IMR-90 (cell line): ENCODE results near the gene NUDT8. TPM values are rescaled to one million over a fixed set of nuclear protein-coding genes. Genes with fewer than 3 reads are reported as not detected.
A peak's percentile ranks its signal among the peaks of the same experiment; 100 is the strongest.

Experiments used
- ATAC-seq: fragments of 200-7000 bp; cut with Tn5 transposase; 2 replicates; pipeline ENCODE4 v1.9.1; 2020; ENCODE audit warnings: low read depth, mild to moderate bottlenecking, moderate library complexity
- BruUV-seq: library from RNA; stranded (reverse); fragments of 400-500 nt; replicated peaks from 2 replicates; lab custom pipeline; 2021; lab: Mats Ljungman, UMichigan
- CTCF ChIA-PET: fragments of 300-600 bp; formaldehyde crosslinking; extraction: SDS; loops from one replicate; lab custom pipeline; 2021; ENCODE audit warnings: antibody characterized with exemption; lab: Yijun Ruan, JAX
- POLR2A ChIA-PET: fragments of 300-600 bp; sonication (Branson Sonifier 250); formaldehyde crosslinking; loops from one replicate; lab custom pipeline; 2022; ENCODE audit warnings: antibody characterized with exemption; ENCODE audit not compliant: unreplicated experiment; lab: Charles Lee
- DNase-seq: peaks from one replicate; pipeline ENCODE4 v3.0.0; 2013
- H2AFZ ChIP-seq: replicated peaks from 2 replicates; pipeline ENCODE3; 2013; ENCODE audit warnings: low read length, mild to moderate bottlenecking; ENCODE audit not compliant: poor library complexity
- H2AK5ac ChIP-seq: 2 replicates; pipeline ENCODE4 v1.6.1; 2013; ENCODE audit warnings: low read depth, low read length, inconsistent platforms
- H2AK9ac ChIP-seq: replicated peaks from 2 replicates; pipeline ENCODE3; 2013; ENCODE audit warnings: mild to moderate bottlenecking, low read depth, low read length, moderate library complexity; ENCODE audit not compliant: poor library complexity
- H2BK120ac ChIP-seq: 2 replicates; pipeline ENCODE4 v1.6.1; 2013; ENCODE audit warnings: low read depth, low read length, inconsistent platforms
- H2BK15ac ChIP-seq: 3 replicates; pipeline ENCODE4 v1.6.1; 2013; ENCODE audit warnings: low read depth, low read length, inconsistent platforms
- H2BK20ac ChIP-seq: 2 replicates; pipeline ENCODE4 v1.6.1; 2013; ENCODE audit warnings: low read depth, mild to moderate bottlenecking, inconsistent platforms, low read length, moderate library complexity
- H2BK5ac ChIP-seq: 2 replicates; pipeline ENCODE4 v1.6.1; 2013; ENCODE audit warnings: mild to moderate bottlenecking, low read depth, low read length, inconsistent platforms; ENCODE audit not compliant: poor library complexity, severe bottlenecking
- H3K14ac ChIP-seq: replicated peaks from 2 replicates; pipeline ENCODE4 v1.6.1; 2013; ENCODE audit warnings: low read depth, low read length, inconsistent platforms
- H3K18ac ChIP-seq: 2 replicates; pipeline ENCODE4 v1.6.1; 2013; ENCODE audit warnings: low read depth, low read length, control low read depth
- H3K23ac ChIP-seq: 2 replicates; pipeline ENCODE4 v1.6.1; 2013; ENCODE audit warnings: low read depth, low read length, inconsistent platforms
- H3K27ac ChIP-seq: 2 replicates; pipeline ENCODE4 v1.5.1; 2013; ENCODE audit warnings: mild to moderate bottlenecking, control low read depth, low read length; ENCODE audit not compliant: insufficient read depth
- H3K27me3 ChIP-seq: 2 replicates; pipeline ENCODE4 v1.6.1; 2013; ENCODE audit warnings: low read length; ENCODE audit not compliant: control insufficient read depth, insufficient read depth
- H3K36me3 ChIP-seq: 2 replicates; pipeline ENCODE4 v1.6.1; 2013; ENCODE audit warnings: low read length, mixed read lengths; ENCODE audit not compliant: control insufficient read depth, insufficient read depth
- H3K4ac ChIP-seq: 2 replicates; pipeline ENCODE4 v1.6.1; 2013; ENCODE audit warnings: low read depth, low read length, inconsistent platforms
- H3K4me1 ChIP-seq: 2 replicates; pipeline ENCODE4 v1.6.1; 2013; ENCODE audit warnings: low read length, mixed read lengths; ENCODE audit not compliant: control insufficient read depth, insufficient read depth
- H3K4me2 ChIP-seq: 2 replicates; pipeline ENCODE4 v1.6.1; 2013; ENCODE audit warnings: low read depth, mild to moderate bottlenecking, control low read depth, low read length, moderate library complexity
- H3K4me3 ChIP-seq: 2 replicates; pipeline ENCODE4 v1.5.1; 2013; ENCODE audit warnings: low read depth, mild to moderate bottlenecking, control low read depth, low read length, moderate library complexity; ENCODE audit not compliant: insufficient read depth
- H3K56ac ChIP-seq: 2 replicates; pipeline ENCODE4 v1.6.1; 2013; ENCODE audit warnings: low read length, inconsistent platforms; ENCODE audit not compliant: insufficient read depth; ENCODE audit errors: extremely low read depth
- H3K79me1 ChIP-seq, 2 experiments: 2 replicates each; pipeline ENCODE4 v1.6.1; 2013; ENCODE audit warnings: low read length in 2 of 2, inconsistent platforms in 1 of 2, low read depth in 1 of 2
- H3K9ac ChIP-seq: 2 replicates; pipeline ENCODE4 v1.6.1; 2013; ENCODE audit warnings: low read depth, low read length, control low read depth
- H3K9me1 ChIP-seq: 2 replicates; pipeline ENCODE4 v1.6.1; 2013; ENCODE audit warnings: low read length, inconsistent platforms; ENCODE audit not compliant: insufficient read depth
- H3K9me3 ChIP-seq: 2 replicates; pipeline ENCODE4 v1.6.1; 2013; ENCODE audit warnings: low read length; ENCODE audit not compliant: control insufficient read depth, insufficient read depth
- H4K20me1 ChIP-seq: 2 replicates; pipeline ENCODE4 v1.6.1; 2013; ENCODE audit warnings: low read length, inconsistent platforms; ENCODE audit not compliant: insufficient read depth
- H4K5ac ChIP-seq: 2 replicates; pipeline ENCODE4 v1.6.1; 2013; ENCODE audit warnings: mild to moderate bottlenecking, low read depth, low read length, control low read depth
- H4K8ac ChIP-seq, 2 experiments: 2 replicates each; pipeline ENCODE4 v1.6.1; 2013; ENCODE audit warnings: low read depth in 2 of 2, low read length in 2 of 2, control low read depth in 1 of 2, inconsistent platforms in 1 of 2
- H4K91ac ChIP-seq: 2 replicates; pipeline ENCODE4 v1.6.1; 2013; ENCODE audit warnings: low read depth, low read length, inconsistent platforms; ENCODE audit not compliant: insufficient read depth
- BHLHE40 ChIP-seq: fragments of 150-350 bp; IDR thresholded peaks from 2 replicates; pipeline ENCODE4 v1.6.1; 2016; ENCODE audit warnings: mild to moderate bottlenecking, low read depth, low read length
- FOS ChIP-seq: fragments of 150-350 bp; IDR thresholded peaks from 2 replicates; pipeline ENCODE4 v1.6.1; 2016; ENCODE audit warnings: low read depth, low read length
- MAFK ChIP-seq: IDR thresholded peaks from 2 replicates; pipeline ENCODE4 v1.6.1; 2012; ENCODE audit warnings: low read depth, low read length, improper control_type of control experiment
- POLR2A ChIP-seq: IDR thresholded peaks from 2 replicates; pipeline ENCODE4 v1.6.1; 2012; ENCODE audit warnings: mild to moderate bottlenecking, low read depth, low read length
- RAD21 ChIP-seq: IDR thresholded peaks from 2 replicates; pipeline ENCODE4 v1.6.1; 2012; ENCODE audit warnings: low read length, improper control_type of control experiment
- RCOR1 ChIP-seq: IDR thresholded peaks from 2 replicates; pipeline ENCODE4 v1.6.1; 2012; ENCODE audit warnings: mild to moderate bottlenecking, low read length, improper control_type of control experiment; ENCODE audit not compliant: insufficient replicate concordance
- RFX5 ChIP-seq: IDR thresholded peaks from 2 replicates; pipeline ENCODE4 v1.8.0; 2012; ENCODE audit warnings: low read depth, mild to moderate bottlenecking, low read length, moderate library complexity
- SMC3 ChIP-seq: fragments of 150-350 bp; IDR thresholded peaks from 2 replicates; pipeline ENCODE4 v1.6.1; 2016; ENCODE audit warnings: low read depth, mild to moderate bottlenecking, antibody characterized with exemption, low read length, moderate library complexity
- WGBS, 2 experiments: methylation state at CpG; one replicate each; pipeline versions ENCODE4 v1.1.5 to v1.1.7; 2013; ENCODE audit warnings: missing lambda C conversion rate in 2 of 2; ENCODE audit not compliant: insufficient read length in 1 of 2; ENCODE audit errors: extremely low coverage in 2 of 2; 5-methylcytosine and 5-hydroxymethylcytosine counted together
- dilution Hi-C: fragments of 300-500 bp; cut with HindIII; formaldehyde crosslinking; loops from one replicate; pipeline ENCODE4 v1.14.3; 2018; ENCODE audit warnings: low sequenced_read_pairs; ENCODE audit not compliant: unreplicated experiment
- in situ Hi-C: fragments of 300-500 bp; cut with MboI; formaldehyde crosslinking; loops from 3 replicates; pipeline ENCODE4 v1.14.3; 2019; ENCODE audit warnings: low sequenced_read_pairs, inconsistent platforms, mixed read lengths
- intact Hi-C: fragments of 100-400 bp; cut with micrococcal nuclease; formaldehyde crosslinking; loops from 2 replicates; pipeline ENCODE4 v1.10.0; 2022
- polyA plus RNA-seq, 3 experiments: library from polyadenylated mRNA; depleted of rRNA; stranded (reverse); fragments of >200 nt; gene quantifications; 2 replicates each; pipeline ENCODE4 v1.2.3, GENCODE V29; 2012; ENCODE audit warnings: low replicate concordance in 1 of 3
- total RNA-seq: library from RNA; depleted of rRNA; stranded (reverse); fragments of >200 nt; gene quantifications from 2 replicates; pipeline ENCODE4 v1.2.3, GENCODE V29; 2012
- TF ChIP-seq, protein P1 (sequence below): conservative IDR thresholded peaks from 2 replicates; pipeline ENCODE4 v1.5.1; 2012; ENCODE audit warnings: mild to moderate bottlenecking, low read depth, low read length, improper control_type of control experiment
- TF ChIP-seq, protein P2 (sequence below): fragments of 150-350 bp; IDR thresholded peaks from 2 replicates; pipeline ENCODE4 v1.6.1; 2016; ENCODE audit warnings: low read depth, mild to moderate bottlenecking, low read length, moderate library complexity, borderline replicate concordance
- TF ChIP-seq, protein P3 (sequence below): fragments of 150-350 bp; IDR thresholded peaks from 2 replicates; pipeline ENCODE4 v1.6.1; 2017; ENCODE audit warnings: mild to moderate bottlenecking, antibody characterized with exemption, low read length, low read depth

NUDT8 gene
- total and polyA plus RNA-seq, 2 of the 4 experiments (the other 2 are of a cell fraction), result 1.4 to 2.5 TPM

DNA sequence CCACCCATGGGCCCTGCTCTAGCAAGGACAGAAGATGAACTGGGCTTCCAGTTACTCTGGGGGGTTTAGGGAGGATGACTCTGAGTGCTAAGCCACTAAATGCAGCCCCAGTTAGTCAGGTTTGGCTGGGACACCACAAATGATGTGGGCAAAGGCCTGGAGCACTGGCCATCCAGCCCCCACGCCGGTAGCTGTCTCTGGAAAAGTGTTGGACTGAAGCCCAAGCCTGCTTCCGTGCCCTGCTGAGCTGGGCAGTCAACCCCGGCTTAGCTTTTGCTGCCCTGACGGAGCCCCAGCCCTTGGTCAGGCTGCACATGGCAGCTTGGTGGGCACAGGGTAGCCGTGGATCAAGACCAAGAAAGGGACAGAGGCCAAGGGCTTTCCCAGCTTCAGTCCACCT, 51.8 kb downstream of the NUDT8 start:
- Histone ChIP-seq H3K36me3 (no peaks in the 10 kb centered on the region), H4K5ac (no peak overlapping the region), H3K9me1 (peaks cover 4% of the 10 kb centered on the region; the same call in 1 of the 2 replicates), H2BK15ac (no peak overlapping the region), H3K27ac (no peak overlapping the region), H4K91ac (no peak overlapping the region), H2BK20ac (no peak overlapping the region), H4K20me1 (no peaks in the 10 kb centered on the region), H3K9me3 (no peaks in the 10 kb centered on the region), H3K14ac (no peak overlapping the region), H3K4me3 (no peak overlapping the region), H3K4me1 (peaks cover 3% of the 10 kb centered on the region; the same call in 1 of the 2 replicates), H3K23ac (no peak overlapping the region), H2BK120ac (no peak overlapping the region), H2AFZ (peak overlapping the region; percentile 14), H2AK9ac (no peak overlapping the region), H2BK5ac (no peak overlapping the region), H3K27me3 (peaks cover 40% of the 10 kb centered on the region), H3K18ac (no peak overlapping the region), H2AK5ac (no peak overlapping the region), H3K4me2 (no peak overlapping the region), H4K8ac (no peak overlapping the region), H3K56ac (no peak overlapping the region), H3K4ac (no peak overlapping the region), H3K9ac (no peak overlapping the region), H3K79me1 (peaks cover 0 to 5% of the 10 kb centered on the region in 2 experiments; a peak in 2 of 4 replicates)
- DNase-seq (no peak), ATAC-seq (no peak)
- BruUV-seq, result no TSS peak
- ChIA-PET CTCF (no interaction called here), POLR2A (no interaction called here)
- in situ Hi-C loops (no loop called here), dilution Hi-C loops (no loop called here), intact Hi-C loops (no loop called here)
- TF ChIP-seq SMC3 (no peak), MAFK (no peak), POLR2A (no peak), FOS (no peak), RFX5 (no peak), RAD21 (no peak), RCOR1 (no peak), BHLHE40 (no peak)
- TF ChIP-seq, protein P1, sequence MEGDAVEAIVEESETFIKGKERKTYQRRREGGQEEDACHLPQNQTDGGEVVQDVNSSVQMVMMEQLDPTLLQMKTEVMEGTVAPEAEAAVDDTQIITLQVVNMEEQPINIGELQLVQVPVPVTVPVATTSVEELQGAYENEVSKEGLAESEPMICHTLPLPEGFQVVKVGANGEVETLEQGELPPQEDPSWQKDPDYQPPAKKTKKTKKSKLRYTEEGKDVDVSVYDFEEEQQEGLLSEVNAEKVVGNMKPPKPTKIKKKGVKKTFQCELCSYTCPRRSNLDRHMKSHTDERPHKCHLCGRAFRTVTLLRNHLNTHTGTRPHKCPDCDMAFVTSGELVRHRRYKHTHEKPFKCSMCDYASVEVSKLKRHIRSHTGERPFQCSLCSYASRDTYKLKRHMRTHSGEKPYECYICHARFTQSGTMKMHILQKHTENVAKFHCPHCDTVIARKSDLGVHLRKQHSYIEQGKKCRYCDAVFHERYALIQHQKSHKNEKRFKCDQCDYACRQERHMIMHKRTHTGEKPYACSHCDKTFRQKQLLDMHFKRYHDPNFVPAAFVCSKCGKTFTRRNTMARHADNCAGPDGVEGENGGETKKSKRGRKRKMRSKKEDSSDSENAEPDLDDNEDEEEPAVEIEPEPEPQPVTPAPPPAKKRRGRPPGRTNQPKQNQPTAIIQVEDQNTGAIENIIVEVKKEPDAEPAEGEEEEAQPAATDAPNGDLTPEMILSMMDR, result no peak
- TF ChIP-seq, protein P2, sequence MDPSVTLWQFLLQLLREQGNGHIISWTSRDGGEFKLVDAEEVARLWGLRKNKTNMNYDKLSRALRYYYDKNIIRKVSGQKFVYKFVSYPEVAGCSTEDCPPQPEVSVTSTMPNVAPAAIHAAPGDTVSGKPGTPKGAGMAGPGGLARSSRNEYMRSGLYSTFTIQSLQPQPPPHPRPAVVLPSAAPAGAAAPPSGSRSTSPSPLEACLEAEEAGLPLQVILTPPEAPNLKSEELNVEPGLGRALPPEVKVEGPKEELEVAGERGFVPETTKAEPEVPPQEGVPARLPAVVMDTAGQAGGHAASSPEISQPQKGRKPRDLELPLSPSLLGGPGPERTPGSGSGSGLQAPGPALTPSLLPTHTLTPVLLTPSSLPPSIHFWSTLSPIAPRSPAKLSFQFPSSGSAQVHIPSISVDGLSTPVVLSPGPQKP, result no peak
- TF ChIP-seq, protein P3, sequence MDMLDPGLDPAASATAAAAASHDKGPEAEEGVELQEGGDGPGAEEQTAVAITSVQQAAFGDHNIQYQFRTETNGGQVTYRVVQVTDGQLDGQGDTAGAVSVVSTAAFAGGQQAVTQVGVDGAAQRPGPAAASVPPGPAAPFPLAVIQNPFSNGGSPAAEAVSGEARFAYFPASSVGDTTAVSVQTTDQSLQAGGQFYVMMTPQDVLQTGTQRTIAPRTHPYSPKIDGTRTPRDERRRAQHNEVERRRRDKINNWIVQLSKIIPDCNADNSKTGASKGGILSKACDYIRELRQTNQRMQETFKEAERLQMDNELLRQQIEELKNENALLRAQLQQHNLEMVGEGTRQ, result no peak
- 76% methylated on average over 6 of the region's 6 CpGs; no CpG with 5 or more reads in 1 of the 2 experiments for WGBS, 2 experiments
